Middle frontal gyrus (tissue), 1 donor: Measurements from ENCODE around the gene FANCC.

ENCODE experiments used
- DNase-seq: peaks from one replicate; pipeline ENCODE4 v3.0.0-alpha.2; 2015; ENCODE audit warnings: low spot score; ENCODE audit errors: extremely low spot score

FANCC gene

GRCh38 chr9:95317119-95317892, at the start of gene FANCC:
Gene FANCC (minus strand): TSS chr9:95317709. CDS start chr9:95249291, 68,418 bp downstream.
- peak; percentile 79 for DNase-seq

GRCh38 chr9:95366731-95367325, 49.3 kb upstream of the FANCC start:
- DNase-seq = no peak

GRCh38 chr9:95365766-95366165, 48.3 kb upstream of the FANCC start:
- no peak for DNase-seq

- no peak for DNase-seq
Observed at GRCh38 chr9:95363051-95363841, 45.7 kb upstream of the FANCC start.

GRCh38 chr9:95360866-95361265, 43.4 kb upstream of the FANCC start:
- no peak for DNase-seq

GRCh38 chr9:95357316-95357715, 39.8 kb upstream of the FANCC start:
- DNase-seq = no peak

- DNase-seq = no peak
Observed at GRCh38 chr9:95355500-95355899, 38.0 kb upstream of the FANCC start.

- no peak for DNase-seq
Observed at GRCh38 chr9:95351051-95351450, 33.5 kb upstream of the FANCC start.

GRCh38 chr9:95350266-95350665, 32.8 kb upstream of the FANCC start:
- DNase-seq = no peak

- DNase-seq = no peak
Observed at GRCh38 chr9:95349091-95350038, 31.9 kb upstream of the FANCC start.

- DNase-seq = no peak
Observed at GRCh38 chr9:95346021-95346420, 28.5 kb upstream of the FANCC start.

GRCh38 chr9:95344735-95345325, 27.3 kb upstream of the FANCC start:
- DNase-seq = no peak

- no peak for DNase-seq
Observed at GRCh38 chr9:95343725-95344287, 26.3 kb upstream of the FANCC start.

GRCh38 chr9:95342571-95342970, 25.1 kb upstream of the FANCC start:
- DNase-seq = no peak

GRCh38 chr9:95341293-95341962, 23.9 kb upstream of the FANCC start:
- no peak for DNase-seq

- DNase-seq = no peak
Observed at GRCh38 chr9:95338243-95338642, 20.7 kb upstream of the FANCC start.

GRCh38 chr9:95336281-95336680, 18.8 kb upstream of the FANCC start:
- DNase-seq = no peak

GRCh38 chr9:95333426-95333825, 15.9 kb upstream of the FANCC start:
- DNase-seq = no peak

GRCh38 chr9:95332860-95333259, 15.4 kb upstream of the FANCC start:
- DNase-seq = no peak
